ENCODE measurements around the gene SHC3. TPM values are rescaled to one million over a fixed set of nuclear protein-coding genes. Genes with fewer than 3 reads are reported as not detected.
A peak's percentile ranks its signal among the peaks of the same experiment; 100 is the strongest.

The SHC3 gene
- total RNA-seq, 1 donor = 26.5 TPM

- TF ChIP-seq CTCF (IDR thresholded peaks at IDR 0.05; ENCODE audit: insufficient read depth, low read length) = no peak
- H3K4me3 ChIP-seq (ENCODE audit: low read depth, low read length) = no peak overlapping the region
- no peak for DNase-seq (ENCODE audit: low read depth)
Observed at GRCh38 chr9:89006996-89007967, 171.3 kb downstream of the SHC3 start.

GRCh38 chr9:89006267-89006666 is 172.4 kb downstream of the SHC3 start:
- peak; percentile 66 for DNase-seq (ENCODE audit: low read depth)
- H3K4me3 ChIP-seq (ENCODE audit: low read depth, low read length) = no peak overlapping the region
- TF ChIP-seq CTCF (IDR thresholded peaks at IDR 0.05; ENCODE audit: insufficient read depth, low read length) = no peak

GRCh38 chr9:89005323-89005722 is 173.3 kb downstream of the SHC3 start:
- no peak for TF ChIP-seq CTCF (IDR thresholded peaks at IDR 0.05; ENCODE audit: insufficient read depth, low read length)
- H3K4me3 ChIP-seq (ENCODE audit: low read depth, low read length) = no peak overlapping the region
- no peak for DNase-seq (ENCODE audit: low read depth)

- no peak for TF ChIP-seq CTCF (IDR thresholded peaks at IDR 0.05; ENCODE audit: insufficient read depth, low read length)
- no peak for DNase-seq (ENCODE audit: low read depth)
- H3K4me3 ChIP-seq (ENCODE audit: low read depth, low read length) = no peak overlapping the region
Observed at GRCh38 chr9:89002987-89003386, 175.6 kb downstream of the SHC3 start.

- no peak overlapping the region for H3K4me3 ChIP-seq (ENCODE audit: low read depth, low read length)
- TF ChIP-seq CTCF (IDR thresholded peaks at IDR 0.05; ENCODE audit: insufficient read depth, low read length) = no peak
- no peak for DNase-seq (ENCODE audit: low read depth)
Observed at GRCh38 chr9:89001917-89002540, 176.6 kb downstream of the SHC3 start.

- peak; percentile 72 for TF ChIP-seq CTCF (IDR thresholded peaks at IDR 0.05; ENCODE audit: insufficient read depth, low read length)
- peak; percentile 92 for DNase-seq (ENCODE audit: low read depth)
- H3K4me3 ChIP-seq (ENCODE audit: low read depth, low read length) = no peak overlapping the region
Observed at GRCh38 chr9:89000973-89001916, 177.4 kb downstream of the SHC3 start.

All from fibroblast of the aortic adventitia (primary cell).